GM23338 (cell line): ENCODE measurements around the gene EHD1. TPM values are rescaled to one million over a fixed set of nuclear protein-coding genes. Genes with fewer than 3 reads are reported as not detected.

Source experiments
- ATAC-seq: fragments of 200-7000 bp; cut with Tn5 transposase; 3 replicates; pipeline ENCODE4 v1.9.1; 2020
- DNase-seq: peaks from one replicate; pipeline ENCODE4 v3.0.0-alpha.2; 2015; ENCODE audit warnings: low spot score
- H2AFZ ChIP-seq: fragments of 200-600 bp; sonication (generic); 2 replicates; pipeline ENCODE4 v1.8.0; 2016; ENCODE audit warnings: antibody characterized with exemption, mild to moderate bottlenecking, moderate library complexity
- H3F3A ChIP-seq: fragments of 200-600 bp; sonication (generic); replicated peaks from 2 replicates; pipeline ENCODE4 v1.8.0; 2017; ENCODE audit warnings: antibody characterized with exemption, mixed run types, low read depth
- H3K27ac ChIP-seq: fragments of 200-600 bp; sonication (generic); 2 replicates; pipeline ENCODE4 v1.6.1; 2016; ENCODE audit warnings: low read depth
- H3K27me3 ChIP-seq: fragments of 200-600 bp; sonication (generic); 2 replicates; pipeline ENCODE4 v1.8.0; 2016; ENCODE audit warnings: mild to moderate bottlenecking, mixed run types, moderate library complexity; ENCODE audit not compliant: insufficient read depth
- H3K36me3 ChIP-seq: fragments of 200-600 bp; sonication (generic); 2 replicates; pipeline ENCODE4 v1.8.0; 2016; ENCODE audit warnings: mild to moderate bottlenecking; ENCODE audit not compliant: insufficient read depth
- H3K4me1 ChIP-seq: fragments of 200-600 bp; sonication (generic); 2 replicates; pipeline ENCODE4 v1.8.0; 2016; ENCODE audit warnings: mild to moderate bottlenecking, moderate library complexity; ENCODE audit not compliant: insufficient read depth
- H3K4me2 ChIP-seq: fragments of 200-600 bp; sonication (generic); 2 replicates; pipeline ENCODE4 v1.7.1; 2017; ENCODE audit warnings: mixed run types
- H3K4me3 ChIP-seq: fragments of 200-600 bp; sonication (generic); 2 replicates; pipeline ENCODE4 v1.6.1; 2016; ENCODE audit warnings: mixed run types
- H3K79me2 ChIP-seq: fragments of 200-600 bp; sonication (generic); replicated peaks from 2 replicates; pipeline ENCODE4 v1.8.0; 2017; ENCODE audit warnings: mild to moderate bottlenecking; ENCODE audit not compliant: insufficient read depth
- H3K9me2 ChIP-seq: fragments of 200-600 bp; sonication (generic); 2 replicates; pipeline ENCODE4 v1.8.0; 2017; ENCODE audit not compliant: insufficient read depth
- H4K20me1 ChIP-seq: fragments of 200-600 bp; sonication (generic); replicated peaks from 2 replicates; pipeline ENCODE4 v1.8.0; 2017; ENCODE audit warnings: mild to moderate bottlenecking; ENCODE audit not compliant: insufficient read depth
- H3K27ac Mint-ChIP-seq: 2 replicates; pipeline ENCODE4 v1.8.0; 2020; ENCODE audit warnings: inconsistent platforms, mild to moderate bottlenecking, moderate library complexity, mixed read lengths
- H3K27me3 Mint-ChIP-seq: 3 replicates; pipeline ENCODE4 v1.8.0; 2022; ENCODE audit warnings: low read depth, mild to moderate bottlenecking, moderate library complexity, mixed read lengths, inconsistent platforms; ENCODE audit not compliant: insufficient read depth, poor library complexity
- H3K36me3 Mint-ChIP-seq: 3 replicates; pipeline ENCODE4 v1.8.0; 2021; ENCODE audit warnings: low read depth, mild to moderate bottlenecking, inconsistent platforms, moderate library complexity, mixed read lengths
- H3K4me1 Mint-ChIP-seq: 3 replicates; pipeline ENCODE4 v1.8.0; 2020; ENCODE audit warnings: mild to moderate bottlenecking, inconsistent platforms, mixed read lengths
- H3K4me3 Mint-ChIP-seq: 3 replicates; pipeline ENCODE4 v1.8.0; 2021; ENCODE audit warnings: moderate library complexity, mild to moderate bottlenecking, inconsistent platforms, mixed read lengths
- H3K9me3 Mint-ChIP-seq: 3 replicates; pipeline ENCODE4 v1.8.0; 2020; ENCODE audit warnings: moderate library complexity, mild to moderate bottlenecking, inconsistent platforms, mixed read lengths
- CREB1 ChIP-seq: fragments of 250-450 bp; sonication (Bioruptor Pico); IDR thresholded peaks from 2 replicates; pipeline ENCODE4 v1.5.0; 2020; ENCODE audit warnings: low read depth, mild to moderate bottlenecking, moderate library complexity
- ETS1 ChIP-seq: IDR thresholded peaks from 2 replicates; pipeline ENCODE4 v1.6.1; 2016; ENCODE audit warnings: antibody characterized with exemption
- STAT1 ChIP-seq: IDR thresholded peaks from one replicate; pipeline ENCODE4 v1.6.1; 2016; ENCODE audit warnings: antibody characterized with exemption; ENCODE audit not compliant: unreplicated experiment
- ZNF114 ChIP-seq: fragments of 250-450 bp; sonication (Bioruptor Pico); IDR thresholded peaks from 2 replicates; pipeline ENCODE4 v1.5.0; 2020; ENCODE audit warnings: mild to moderate bottlenecking, moderate library complexity
- ZNF331 ChIP-seq: fragments of 250-450 bp; sonication (Bioruptor Pico); IDR thresholded peaks from 2 replicates; pipeline ENCODE4 v1.5.0; 2020; ENCODE audit warnings: low read depth, mild to moderate bottlenecking, moderate library complexity
- ZNF462 ChIP-seq: fragments of 250-450 bp; sonication (Bioruptor Pico); IDR thresholded peaks from 2 replicates; pipeline ENCODE4 v1.5.0; 2020; ENCODE audit warnings: mild to moderate bottlenecking, moderate library complexity
- polyA plus RNA-seq: library from polyadenylated mRNA; unstranded; fragments of >200 nt; fragmentation: Nextera tagmentation; extraction: Ambion mirVana; gene quantifications from 2 replicates; pipeline ENCODE4 v1.2.1, GENCODE V29; 2016
- total RNA-seq: library from RNA; depleted of rRNA; stranded (reverse); fragments of >200 nt; shearing (Covaris generic); gene quantifications from 2 replicates; pipeline ENCODE4 v1.2.3, GENCODE V29; 2014

EHD1 gene
- total and polyA plus RNA-seq, 2 experiments from 2014 or later = 16.7 to 69.7 TPM

DNA sequence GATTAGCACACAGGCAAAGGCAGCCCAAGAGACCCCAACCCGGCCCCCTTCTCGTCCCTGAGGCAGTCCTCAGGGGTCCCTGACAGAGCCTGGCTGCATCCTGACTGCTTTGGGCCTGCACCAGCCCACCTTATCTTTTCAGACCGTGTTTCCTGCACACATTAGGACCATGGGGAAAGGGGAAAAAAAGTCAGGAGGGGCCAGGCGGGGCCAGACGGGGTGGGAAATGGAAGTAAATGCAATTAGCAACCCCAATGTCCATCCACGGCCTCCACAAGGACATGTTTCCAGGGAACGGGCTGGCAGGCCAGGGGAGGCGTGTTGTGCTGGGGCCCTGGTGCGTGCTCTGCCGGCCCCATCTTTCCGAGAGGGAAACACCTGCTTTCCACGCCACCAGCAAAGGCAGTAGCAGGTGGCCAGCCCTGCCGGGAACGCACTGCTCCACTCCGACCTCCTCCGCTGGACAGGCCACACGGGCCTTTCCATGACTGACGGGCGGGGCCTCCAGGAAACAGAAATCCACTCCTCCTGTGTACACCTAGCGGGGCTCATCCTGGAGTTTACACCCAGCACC, 7.4 kb downstream of the EHD1 start:
- Histone ChIP-seq H3K27me3 (no peaks in the 10 kb centered on the region), H4K20me1 (no peaks in the 10 kb centered on the region; the same call in 1 of the 2 replicates), H2AFZ (no peak overlapping the region), H3K4me1 (no peaks in the 10 kb centered on the region), H3K79me2 (peaks cover 9% of the 10 kb centered on the region; the same call in 1 of the 2 replicates), H3K4me3 (no peak overlapping the region), H3K9me2 (no peaks in the 10 kb centered on the region), H3K36me3 (no peaks in the 10 kb centered on the region), H3F3A (no peaks in the 10 kb centered on the region), H3K27ac (no peak overlapping the region), H3K4me2 (no peak overlapping the region)
- Mint-ChIP-seq H3K4me1 (peaks cover 7% of the 10 kb centered on the region; the same call in 2 of the 3 replicates), H3K36me3 (peaks cover 6% of the 10 kb centered on the region; the same call in 2 of the 3 replicates), H3K9me3 (no peaks in the 10 kb centered on the region), H3K4me3 (no peak overlapping the region), H3K27ac (0 out of 2 replicates have a peak overlapping the region, but pooled peaks have one; percentile 80), H3K27me3 (peaks cover 4% of the 10 kb centered on the region)
- ATAC-seq (no peak), DNase-seq (no peak)
- TF ChIP-seq ETS1 (no peak), CREB1 (CRISPR knock-in tag) (no peak), ZNF331 (no peak), ZNF462 (CRISPR knock-in tag) (no peak), STAT1 (no peak), ZNF114 (no peak)
